Activated T-helper 1 cell treated with anti-CD3 and anti-CD28 coated beads, Interleukin-2, amount 50 U/mL, for 16 hours (primary cell): ENCODE results near the gene WIPF3.

Experiments
- DNase-seq, 2 donors: peaks; one replicate each; pipeline ENCODE4 v3.0.0-alpha.2; 2020; ENCODE audit warnings: low read depth in 1 of 2, low spot score in 1 of 2

The WIPF3 gene

DNA sequence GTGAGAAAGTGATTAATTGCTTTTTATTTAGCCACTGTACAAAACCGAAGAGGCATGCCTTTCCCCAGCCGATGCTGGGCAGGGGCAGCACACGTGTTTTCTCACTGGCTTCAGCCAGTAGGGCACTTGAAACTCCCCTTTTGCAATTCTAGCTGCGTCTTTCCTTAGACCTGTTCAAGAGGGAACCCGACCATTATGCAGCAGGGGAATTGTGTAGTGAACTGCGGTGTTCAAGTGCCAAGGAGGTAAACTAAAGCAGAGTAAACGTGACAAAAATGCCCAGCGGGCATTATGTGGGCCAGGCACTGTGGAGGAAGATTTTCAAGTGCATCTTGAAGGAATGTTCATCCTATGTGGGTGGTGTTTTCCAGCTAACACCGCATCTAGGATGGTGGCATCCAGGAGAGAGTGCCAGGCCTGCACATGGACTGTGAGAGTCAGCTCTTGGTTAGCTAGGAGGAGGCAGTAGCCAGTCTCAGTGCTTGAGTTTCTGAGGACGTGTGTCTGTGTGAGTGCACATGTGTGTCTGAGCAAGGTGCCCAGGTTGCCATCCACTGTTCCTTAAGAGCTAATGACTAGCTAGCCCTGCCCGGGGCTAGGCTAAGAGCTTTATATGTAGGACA, 3.3 kb downstream of the WIPF3 start:
- no peak for DNase-seq

DNA sequence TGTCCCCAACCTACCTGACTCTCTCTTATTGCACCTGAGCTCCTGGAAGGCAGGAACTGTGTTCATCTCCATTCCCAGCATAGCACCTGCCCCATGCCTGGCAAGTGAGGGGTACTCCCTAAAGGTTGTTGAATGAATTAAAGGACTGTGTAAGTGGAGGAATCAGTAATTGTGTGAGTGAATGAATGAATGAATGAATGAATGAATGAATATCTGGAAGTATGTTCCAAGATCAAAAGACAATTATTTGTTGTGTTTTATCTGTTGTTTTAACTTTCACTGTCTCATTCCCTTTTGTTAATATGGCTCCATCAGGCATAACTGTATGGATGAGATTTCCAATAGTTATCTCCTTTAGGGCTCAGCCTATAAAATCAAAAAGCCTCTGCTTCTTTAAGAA, 4.0 kb downstream of the WIPF3 start:
- no peak for DNase-seq

DNA sequence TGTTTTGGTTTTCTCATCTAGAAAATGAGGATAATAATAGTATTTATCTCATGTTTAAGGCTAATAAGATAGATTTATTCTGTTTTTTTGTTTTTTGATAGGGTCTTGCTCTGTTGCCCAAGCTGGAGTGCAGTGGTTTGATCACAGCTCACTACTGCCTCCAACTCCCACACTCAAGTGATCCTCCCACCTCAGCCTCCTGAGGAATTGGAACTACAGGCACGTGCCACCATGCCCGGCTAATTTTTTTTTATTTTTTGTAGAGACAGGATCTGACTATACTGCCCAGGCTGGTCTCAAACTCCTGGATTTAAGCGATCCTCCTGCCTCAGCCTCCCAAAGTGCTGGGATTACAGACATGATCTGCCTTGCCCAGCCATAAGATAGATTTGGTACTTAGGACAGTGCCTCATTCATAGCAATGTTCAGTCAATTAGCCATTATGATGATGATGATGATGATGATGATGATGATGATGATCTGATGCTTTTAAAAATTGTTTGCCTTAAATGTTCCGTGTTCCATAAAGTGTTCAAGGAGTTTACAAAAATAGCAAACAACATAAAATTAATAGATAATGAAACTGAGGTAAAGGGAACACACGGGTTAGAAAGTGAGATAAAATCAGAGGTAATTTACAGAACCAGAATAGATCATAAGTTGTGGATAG, 4.6 kb downstream of the WIPF3 start:
- DNase-seq: no peak

DNA sequence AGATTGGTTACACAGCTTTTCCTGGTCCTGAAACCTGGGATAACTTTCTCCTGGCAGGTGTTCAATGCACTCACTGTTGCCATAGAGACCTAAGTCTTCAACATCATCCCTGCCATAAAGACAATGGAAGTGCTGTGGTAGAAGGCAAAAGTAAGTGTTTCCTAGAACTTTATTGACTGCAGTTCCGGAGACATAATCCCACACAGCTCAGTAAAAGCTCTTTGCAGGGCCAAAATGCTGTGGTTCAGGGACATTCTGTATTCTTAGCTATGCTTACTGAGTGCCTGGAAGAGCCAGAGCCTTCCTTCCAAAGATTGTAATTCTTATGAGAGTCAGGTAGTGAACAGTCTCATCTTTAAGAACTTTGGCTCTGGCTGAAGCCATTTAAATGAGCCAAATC, 5.3 kb downstream of the WIPF3 start:
- no peak for DNase-seq

DNA sequence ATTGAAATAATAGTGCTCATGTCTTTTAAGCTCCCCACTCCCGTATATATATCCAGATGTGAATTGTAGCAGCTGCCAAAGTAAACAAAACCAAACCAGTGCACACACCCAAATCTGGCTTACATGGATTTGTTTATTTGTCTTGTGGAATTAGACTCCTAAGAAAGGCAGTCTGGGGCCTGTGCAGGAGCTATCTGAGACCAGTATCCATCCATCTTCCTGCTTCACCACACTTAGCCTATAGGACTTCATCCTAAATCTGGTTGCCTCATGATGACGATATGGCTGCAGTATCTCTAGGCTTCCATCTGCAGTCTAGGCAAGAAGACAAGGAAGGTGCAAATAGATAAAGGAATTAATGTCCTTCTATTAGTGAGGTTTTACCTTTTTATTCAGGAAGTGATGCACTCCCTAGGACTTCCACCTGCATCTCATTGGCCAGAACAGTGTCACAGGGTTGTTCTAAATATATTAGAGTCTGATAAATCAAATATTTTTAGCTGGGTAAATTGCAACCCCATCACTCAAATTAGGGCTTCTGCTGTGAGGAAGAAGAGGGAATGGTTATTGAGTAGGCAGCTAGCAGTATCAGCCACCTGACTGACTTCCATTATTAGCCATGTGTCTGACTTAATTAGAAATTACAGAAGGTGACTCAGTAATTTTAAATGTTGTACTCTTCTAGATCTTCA, 6.0 kb downstream of the WIPF3 start:
- no peak for DNase-seq

DNA sequence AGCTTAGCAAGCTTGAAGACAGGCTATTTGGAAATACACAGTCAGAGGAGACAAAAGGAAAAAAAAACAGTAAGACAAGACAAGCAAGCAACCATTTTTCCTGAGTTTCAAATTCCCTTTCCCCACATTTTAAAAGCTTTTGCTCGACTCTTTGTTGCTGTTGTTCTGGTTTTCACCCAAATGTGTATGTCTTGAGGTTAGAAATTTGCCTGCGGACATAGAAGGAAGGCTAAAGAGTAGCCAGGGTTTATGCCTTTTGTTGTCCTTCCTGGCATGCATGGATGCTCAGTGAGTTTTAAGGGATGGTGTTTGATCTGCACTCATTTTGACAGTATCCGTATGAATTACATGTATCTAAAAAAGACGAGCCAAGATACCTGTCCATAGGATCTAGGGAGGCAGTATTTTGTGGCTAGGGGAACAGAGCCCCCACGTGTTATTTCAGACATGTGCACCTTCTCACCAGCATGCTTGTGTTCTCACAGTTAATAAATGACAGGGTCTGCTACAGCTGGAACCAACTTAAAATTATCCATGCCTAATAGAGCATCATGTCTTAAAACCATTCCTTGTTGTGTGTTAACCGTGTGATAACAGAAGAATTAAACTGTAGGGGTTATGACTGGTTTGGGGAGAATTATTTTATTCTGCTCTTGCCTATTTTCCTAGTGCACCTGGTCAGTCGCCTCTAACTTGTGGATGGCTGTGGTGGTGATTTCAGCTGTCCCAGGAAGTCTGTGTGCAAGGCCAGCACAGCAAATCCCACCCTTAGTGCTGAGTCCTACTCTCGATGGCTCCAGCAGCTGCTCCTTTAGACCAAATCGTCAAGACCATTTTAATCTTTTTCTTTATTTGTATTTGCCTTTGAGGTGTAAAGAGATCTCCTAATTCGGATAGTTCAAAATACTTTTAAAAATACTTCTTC, 9.1 kb downstream of the WIPF3 start:
- DNase-seq: no peak

DNA sequence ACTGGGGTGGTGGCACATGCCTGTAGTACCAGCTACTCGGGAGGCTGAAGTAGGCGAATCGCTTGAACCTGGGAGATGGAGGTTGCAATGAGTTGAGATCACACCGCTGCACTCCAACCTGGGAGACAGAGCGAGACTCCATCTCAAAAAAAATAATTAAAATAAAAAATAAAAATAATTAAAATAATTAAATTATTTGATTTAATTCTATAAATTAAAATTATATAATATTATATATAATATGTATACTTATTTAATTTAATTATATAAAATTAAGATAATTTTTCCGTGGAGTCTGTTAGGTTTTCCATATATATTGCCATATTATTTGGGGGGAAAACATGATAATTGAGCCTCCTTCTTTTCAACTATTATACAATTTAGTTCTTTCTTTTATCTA, 12.0 kb downstream of the WIPF3 start:
- DNase-seq: no peak

DNA sequence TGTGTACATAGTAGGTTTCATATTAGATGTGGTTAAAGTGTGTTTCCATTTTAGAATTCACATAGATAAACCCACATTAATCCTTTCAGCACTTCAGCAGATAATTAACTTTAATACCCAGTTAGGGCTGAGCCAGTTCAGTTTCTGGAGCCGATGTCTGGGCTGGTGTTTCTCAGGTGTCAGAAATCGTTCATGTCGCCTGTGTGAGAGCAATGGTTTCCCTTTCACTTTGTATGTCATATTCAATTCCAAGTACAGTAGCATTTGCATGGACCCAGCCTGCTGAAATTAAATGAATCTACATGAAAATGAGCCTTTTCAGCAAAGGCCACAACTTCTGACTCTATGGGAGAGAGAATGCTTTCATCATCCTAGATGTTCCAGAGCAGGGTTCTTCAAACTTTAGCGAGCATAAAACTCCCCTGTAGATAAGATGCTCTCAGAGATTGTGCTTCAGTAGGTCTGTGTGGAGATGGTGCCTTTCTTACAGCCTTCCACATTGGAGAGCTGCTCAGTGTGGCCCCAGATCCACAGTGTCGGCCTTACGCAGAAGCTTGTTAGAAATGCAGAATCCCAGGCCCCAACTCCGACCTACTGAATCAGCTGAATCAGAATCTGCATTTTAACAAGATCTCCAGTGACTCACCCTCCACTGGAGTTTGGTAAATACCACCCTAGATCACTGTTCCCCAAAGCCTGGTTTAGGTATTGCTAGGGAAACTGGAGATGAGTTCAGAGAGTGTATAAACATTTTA, 19.6 kb downstream of the WIPF3 start:
- DNase-seq: no peak

DNA sequence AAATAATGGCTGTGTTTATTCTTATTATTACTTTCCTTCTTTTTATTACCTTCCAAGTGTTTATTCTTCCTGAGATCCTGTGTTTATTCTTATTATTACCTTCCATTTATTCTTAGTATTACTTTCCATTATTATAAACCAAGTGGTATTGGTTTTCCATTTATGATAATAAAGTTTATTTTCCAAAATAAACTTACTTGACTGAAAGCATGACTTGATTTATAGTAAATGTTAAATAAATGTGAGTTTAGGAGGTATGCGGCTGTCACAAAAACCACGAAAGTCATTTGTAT, 20.2 kb downstream of the WIPF3 start:
- DNase-seq: no peak

DNA sequence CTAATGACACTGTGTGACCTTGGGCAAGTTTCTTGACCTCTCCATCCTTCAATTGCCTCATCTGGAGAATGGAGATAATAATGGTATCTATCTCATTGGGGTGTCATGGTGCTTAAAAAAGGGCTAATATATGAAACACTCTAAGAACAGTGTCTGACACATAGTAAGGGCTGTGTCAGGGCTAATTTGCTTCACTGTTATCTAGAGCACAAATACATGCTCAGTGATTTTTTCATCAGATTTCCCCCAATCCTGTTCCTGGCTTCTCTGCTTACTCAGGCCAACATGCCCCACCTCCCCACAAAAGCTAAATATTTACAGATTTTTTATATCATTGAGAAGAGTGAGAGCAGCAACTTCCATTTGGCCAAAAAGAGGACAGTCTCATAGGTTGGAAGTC, 20.6 kb downstream of the WIPF3 start:
- DNase-seq: no peak

DNA sequence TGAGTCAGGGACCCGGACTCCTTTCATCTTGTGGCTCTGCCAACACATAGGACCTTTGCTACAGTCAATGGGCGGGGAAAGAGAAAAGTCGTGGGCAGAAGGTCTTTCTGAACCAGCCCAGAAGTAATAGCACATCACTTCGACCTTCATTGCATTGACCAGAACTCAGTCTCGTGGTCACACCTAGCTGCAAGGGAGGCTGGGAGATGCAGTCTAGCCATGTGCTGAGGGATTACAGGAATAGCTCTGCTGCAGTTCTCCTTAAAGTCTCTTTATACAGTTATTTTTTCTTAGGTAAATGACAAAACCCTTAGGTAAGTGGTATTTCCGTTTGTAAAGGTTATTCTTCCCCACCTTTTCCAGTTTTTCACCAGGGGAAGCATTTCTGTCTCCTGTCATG, 25.4 kb downstream of the WIPF3 start:
- no peak for DNase-seq

DNA sequence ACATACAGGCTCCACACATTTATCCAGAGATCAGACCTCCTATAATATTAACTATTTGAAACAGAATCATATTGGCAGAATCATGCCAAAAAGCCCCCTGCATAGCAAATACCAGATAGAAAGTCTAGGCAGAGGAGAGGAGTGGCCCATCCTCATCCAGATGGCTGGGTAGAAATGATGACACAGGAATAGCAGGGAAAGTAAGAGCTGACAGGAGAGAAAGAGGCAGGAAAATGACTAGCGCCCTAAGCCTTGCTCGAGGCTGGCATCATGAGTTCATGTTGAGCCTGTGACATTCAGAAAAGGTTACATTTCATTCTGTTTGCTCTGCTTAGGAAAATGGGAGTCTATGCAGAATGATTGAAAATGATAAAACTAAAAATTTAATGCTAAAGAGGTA, 27.6 kb downstream of the WIPF3 start:
- no peak for DNase-seq

DNA sequence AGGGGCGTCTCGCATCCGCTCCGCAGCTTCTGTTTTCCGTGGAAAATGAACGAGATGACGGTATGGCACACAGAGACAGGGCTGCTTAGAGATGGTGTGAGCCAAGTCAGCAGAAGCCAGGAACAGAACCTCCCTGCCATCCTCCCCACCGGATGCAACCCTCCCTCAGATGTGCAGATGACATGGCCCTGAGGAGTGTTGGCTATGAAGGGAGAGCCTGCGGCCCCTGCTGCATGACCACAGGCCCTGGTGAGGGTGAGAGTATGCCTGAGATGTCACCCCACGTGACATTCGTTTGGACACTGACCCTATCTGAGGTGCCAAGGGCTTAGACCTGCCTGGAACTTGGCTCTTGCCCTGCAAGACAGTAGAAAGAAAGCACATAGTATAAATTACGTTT, 29.4 kb downstream of the WIPF3 start:
- DNase-seq: no peak

DNA sequence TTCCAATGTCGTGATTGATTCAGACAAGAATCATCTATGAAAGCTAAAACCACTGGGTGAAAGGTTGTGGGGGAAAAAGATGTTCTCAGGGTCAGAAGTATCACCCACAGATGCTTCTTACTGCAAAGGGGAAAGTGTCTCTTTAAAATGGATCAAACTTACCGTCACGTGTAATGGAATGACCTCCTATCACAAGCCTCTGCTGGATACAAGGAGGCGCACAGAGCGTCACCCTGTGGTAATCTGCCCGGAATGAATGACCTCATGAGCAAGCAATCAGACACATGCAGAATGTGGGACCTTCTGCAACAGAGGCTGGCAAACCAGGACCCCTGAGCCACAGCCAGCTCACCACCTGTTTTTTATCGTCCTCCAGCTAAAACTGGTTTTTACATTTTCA, 33.0 kb downstream of the WIPF3 start:
- no peak for DNase-seq

DNA sequence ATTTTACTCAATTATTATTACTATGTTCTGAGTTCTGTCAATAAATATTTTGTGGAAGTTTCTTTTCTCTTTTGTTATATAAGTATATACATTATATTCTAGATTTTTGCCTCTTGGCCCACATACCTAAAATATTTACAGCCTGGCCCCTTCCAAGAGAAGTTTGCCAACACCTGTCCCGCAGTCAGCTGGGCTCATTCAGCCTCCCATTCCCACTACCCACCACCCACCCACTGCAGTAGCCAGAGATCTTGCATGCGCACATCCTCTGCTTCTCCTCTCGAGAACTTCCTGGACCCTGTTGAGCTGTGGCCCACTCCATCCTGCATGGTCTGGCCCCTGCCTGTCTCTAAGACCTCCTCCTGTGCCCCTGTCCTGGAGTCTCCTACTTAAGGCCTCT, 33.6 kb downstream of the WIPF3 start:
- DNase-seq: no peak

DNA sequence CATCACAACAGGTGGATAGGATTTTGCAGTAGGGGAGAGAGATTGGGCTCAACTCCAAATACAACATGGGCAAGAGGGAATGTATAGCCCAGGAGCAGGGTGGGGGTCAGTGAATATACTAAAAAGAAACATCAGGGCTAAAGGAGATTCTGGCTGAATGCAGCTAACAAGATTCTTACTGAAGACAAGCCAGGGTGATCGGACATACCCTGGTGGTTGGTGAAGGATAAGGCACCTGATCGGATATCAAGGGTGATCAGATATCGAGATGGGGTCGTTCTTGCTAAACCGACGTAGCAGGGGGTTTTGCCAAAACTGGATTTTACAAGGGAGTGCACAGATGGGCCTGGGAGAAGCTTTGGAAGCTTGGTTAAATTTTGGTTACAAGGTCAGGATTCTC, 34.4 kb downstream of the WIPF3 start:
- no peak for DNase-seq

DNA sequence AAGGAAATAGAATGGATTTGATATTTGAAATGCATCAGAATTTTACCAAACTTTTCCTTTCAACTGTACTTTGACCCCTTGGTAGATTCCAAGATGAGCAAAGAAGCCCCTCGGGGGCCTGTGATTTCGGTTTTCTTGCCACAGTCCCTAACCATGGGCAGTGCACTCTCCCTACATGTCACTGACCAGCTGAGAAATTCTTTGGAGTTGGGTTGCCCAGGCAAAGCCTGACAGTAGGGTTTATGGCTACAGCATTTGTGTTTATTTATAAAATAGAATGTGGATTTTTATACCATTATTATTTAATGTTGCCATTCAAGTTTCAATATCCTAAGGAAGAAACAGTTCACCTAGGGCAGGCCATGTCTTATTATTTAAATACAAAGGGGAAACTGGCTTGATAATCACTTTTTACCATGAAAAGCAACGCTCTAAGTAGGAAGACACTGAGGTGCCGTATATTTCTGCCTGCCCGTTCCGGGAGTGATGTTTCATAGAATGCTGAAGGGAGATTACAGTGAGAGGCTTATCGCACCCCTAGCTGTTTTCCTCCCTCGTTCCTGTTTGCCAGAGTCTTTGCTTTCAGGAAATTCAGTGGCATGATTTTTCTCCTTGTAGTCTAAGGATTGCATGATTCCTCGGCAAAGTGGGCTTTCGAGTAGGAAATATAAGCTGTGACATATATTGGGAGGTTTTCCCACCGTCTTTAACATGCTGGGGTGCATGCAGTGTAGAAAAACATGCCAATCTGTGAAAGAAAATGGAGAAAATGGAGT, 35.8 kb downstream of the WIPF3 start:
- DNase-seq: no peak

DNA sequence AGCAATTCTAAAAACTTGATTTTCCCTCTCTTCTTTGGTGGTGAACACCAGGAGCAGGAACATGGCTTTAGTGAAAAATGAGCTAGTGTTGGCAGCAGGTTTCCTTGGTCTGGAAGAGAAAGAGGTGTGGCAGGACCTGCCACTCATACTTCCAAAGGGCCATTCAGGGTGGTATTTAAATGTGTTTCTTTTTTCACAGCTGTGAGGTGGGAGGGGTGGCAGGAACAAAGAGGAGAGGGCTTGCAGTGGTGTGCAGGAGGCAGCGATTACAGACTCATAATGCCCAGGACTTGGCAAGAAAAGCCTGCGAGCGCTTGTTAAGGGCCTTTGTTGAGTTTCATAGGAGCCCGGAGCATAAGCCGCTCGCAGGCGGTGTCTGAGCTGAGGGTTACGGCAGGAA, 36.8 kb downstream of the WIPF3 start:
- no peak for DNase-seq

DNA sequence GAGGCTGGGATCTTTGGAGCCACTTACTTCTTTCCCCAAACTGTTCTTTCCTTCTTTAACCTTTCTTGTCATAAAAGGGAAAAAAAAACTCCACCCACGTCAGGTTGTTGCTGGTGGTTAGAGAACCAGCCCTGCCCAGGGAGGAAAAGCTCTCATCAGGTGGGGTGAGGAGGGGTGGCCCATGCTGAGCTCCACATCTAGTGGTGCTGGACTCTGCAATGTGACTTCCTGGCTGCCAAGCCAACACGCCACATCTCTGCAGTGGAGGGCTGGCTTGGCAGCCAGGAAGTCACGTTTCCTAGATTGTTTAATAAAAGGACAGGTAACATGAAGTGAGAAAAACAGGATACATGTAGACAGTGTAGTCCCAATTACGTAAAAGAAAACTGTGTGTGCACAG, 37.4 kb downstream of the WIPF3 start:
- DNase-seq: no peak

DNA sequence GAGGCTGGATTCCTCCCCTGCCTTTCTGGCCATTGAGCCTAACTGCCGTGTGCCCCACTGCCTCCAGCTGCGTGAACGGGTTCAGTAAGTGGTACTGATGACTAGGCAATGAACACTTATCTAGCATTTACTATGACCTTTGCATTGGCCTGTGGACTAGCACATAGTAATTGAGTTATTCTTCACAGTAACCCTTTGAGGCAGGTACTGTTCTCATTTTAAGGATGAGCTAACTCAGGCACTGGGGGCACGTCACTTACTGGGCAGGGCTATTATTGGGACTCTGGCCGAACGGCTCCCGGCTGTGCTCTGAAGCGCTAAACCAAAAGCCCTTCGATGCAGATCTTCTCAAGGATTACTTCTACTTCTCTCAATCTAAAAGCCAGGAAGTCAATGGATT, 38.3 kb downstream of the WIPF3 start:
- DNase-seq: no peak
